ENCODE results near the gene PFKL. TPM values are rescaled to one million over a fixed set of nuclear protein-coding genes. Genes with fewer than 3 reads are reported as not detected.

PFKL gene
- total RNA-seq, 4 donors from 2014 or later: 68.5 to 103 (median 96.8) TPM

DNA sequence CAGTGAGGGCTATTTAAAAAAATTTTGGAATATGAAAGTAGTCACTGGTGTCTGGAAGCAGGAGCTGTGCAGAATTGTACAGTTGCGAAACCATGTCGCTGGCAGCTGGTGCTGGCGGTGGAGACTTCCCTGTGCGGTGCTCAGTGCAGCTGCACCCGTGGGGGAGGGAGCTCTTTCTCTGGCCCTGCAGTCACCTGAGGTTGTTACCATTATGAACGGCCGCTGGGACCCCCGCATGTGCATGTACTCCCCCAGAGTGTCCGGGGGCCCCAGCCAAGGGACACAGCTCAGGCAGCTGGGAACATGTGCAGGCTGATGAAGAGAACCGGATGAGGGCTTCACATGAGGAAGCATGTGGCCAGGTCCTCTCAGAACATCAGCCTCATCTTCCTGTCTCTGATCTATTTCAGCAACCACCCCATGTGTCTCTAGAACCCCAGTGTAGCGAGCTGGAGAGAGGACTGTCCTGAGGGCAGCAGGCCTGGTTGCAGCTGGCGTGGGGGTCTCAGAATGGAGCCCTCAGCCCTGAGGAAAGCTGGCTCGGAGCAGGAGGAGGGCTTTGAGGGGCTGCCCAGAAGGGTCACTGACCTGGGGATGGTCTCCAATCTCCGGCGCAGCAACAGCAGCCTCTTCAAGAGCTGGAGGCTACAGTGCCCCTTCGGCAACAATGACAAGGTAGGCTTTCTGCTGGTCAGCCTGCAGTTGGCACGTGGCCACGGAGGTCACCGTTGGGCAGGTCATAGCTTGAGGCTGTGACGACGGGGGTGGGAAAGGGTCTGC, 53.5 kb downstream of the PFKL start, which contains the start of gene TRPM2:
Gene TRPM2, plus strand, starts transcription at position 431 of the 780 bp plus-strand sequence. Its CDS starts 80 bp downstream, at position 511.
- WGBS, 2 donors: 37 to 67% methylated on average over 6 to 13 of the region's 21 CpGs
- DNase-seq: no peak
- TF ChIP-seq CTCF (IDR thresholded peaks at IDR 0.05): no peak
- no peak for TF ChIP-seq POLR2A (IDR thresholded peaks at IDR 0.05)

DNA sequence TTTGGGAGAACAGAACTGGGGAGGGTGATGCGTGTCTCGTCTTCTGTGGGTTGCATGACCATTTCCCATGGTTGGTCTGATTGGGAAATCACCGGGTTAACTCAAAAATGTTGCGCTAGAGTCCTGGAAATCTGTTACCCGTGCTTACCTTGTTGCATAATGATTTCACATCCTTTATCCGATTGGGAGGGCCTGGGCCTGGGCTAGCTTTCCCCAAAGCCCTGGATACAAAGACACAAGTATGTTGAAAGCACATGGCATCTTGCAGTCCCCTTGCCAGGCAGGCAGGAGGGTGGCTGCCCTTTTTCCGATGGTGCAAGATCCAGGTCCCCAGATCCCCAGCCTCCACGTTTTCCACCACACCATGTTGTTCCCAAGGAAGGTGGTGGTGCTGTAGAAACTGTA, 54.1 kb downstream of the PFKL start:
- no peak overlapping the region for H3K27ac ChIP-seq
- H3K4me1 ChIP-seq: no peaks in the 10 kb centered on the region
- DNase-seq: no peak
- peaks cover 4% of the 10 kb centered on the region for H3K27me3 ChIP-seq
- 67 to 85% methylated on average over 8 of the region's 8 CpGs for WGBS, 2 donors
- H3K9me3 ChIP-seq: no peaks in the 10 kb centered on the region
- no peak for TF ChIP-seq POLR2A (IDR thresholded peaks at IDR 0.05)
- TF ChIP-seq CTCF (IDR thresholded peaks at IDR 0.05): no peak
- intact Hi-C loops (cut with DNase I): no loop called here
- no peak overlapping the region for H3K4me3 ChIP-seq (replicated peaks in 1 of 3)
- no peaks in the 10 kb centered on the region for H3K36me3 ChIP-seq

More for the DNA sequence above, 53.5 kb downstream of the PFKL start, which contains the start of gene TRPM2:
- Histone ChIP-seq H3K27me3 (peaks cover 4% of the 10 kb centered on the region), H3K36me3 (no peaks in the 10 kb centered on the region), H3K4me3 (replicated peaks in 1 of 3) (no peak within 1 kb of the TSS), H3K4me1 (peaks cover 0 to 3% of the 10 kb centered on the region in 2 donors), H3K27ac (no peak within 1 kb of the TSS), H3K9me3 (no peaks in the 10 kb centered on the region)
- intact Hi-C loops (cut with DNase I): no loop called here

- 86 to 87% methylated on average over 19 to 23 of the region's 24 CpGs for WGBS, 2 donors
- no peak overlapping the region for H3K4me3 ChIP-seq (replicated peaks in 1 of 3)
- peaks cover 4% of the 10 kb centered on the region for H3K27me3 ChIP-seq
- H3K27ac ChIP-seq: no peak overlapping the region
- intact Hi-C loops (cut with DNase I): no loop called here
- no peak for TF ChIP-seq CTCF (IDR thresholded peaks at IDR 0.05)
- no peak for TF ChIP-seq POLR2A (IDR thresholded peaks at IDR 0.05)
- no peaks in the 10 kb centered on the region for H3K9me3 ChIP-seq
- no peak for DNase-seq
- no peaks in the 10 kb centered on the region for H3K4me1 ChIP-seq
- no peaks in the 10 kb centered on the region for H3K36me3 ChIP-seq
Measured at GRCh38 chr21:44354775-44355771, 55.2 kb downstream of the PFKL start.

- no peak overlapping the region for H3K27ac ChIP-seq
- WGBS, 2 donors: 79 to 93% methylated on average over 11 of the region's 11 CpGs
- intact Hi-C loops (cut with DNase I): no loop called here
- H3K9me3 ChIP-seq: no peaks in the 10 kb centered on the region
- H3K4me1 ChIP-seq: no peaks in the 10 kb centered on the region
- no peak for DNase-seq
- no peaks in the 10 kb centered on the region for H3K36me3 ChIP-seq
- peaks cover 1% of the 10 kb centered on the region for H3K27me3 ChIP-seq
- no peak overlapping the region for H3K4me3 ChIP-seq (replicated peaks in 1 of 3)
- no peak for TF ChIP-seq POLR2A (IDR thresholded peaks at IDR 0.05)
- TF ChIP-seq CTCF (IDR thresholded peaks at IDR 0.05): no peak
Measured at GRCh38 chr21:44356160-44356559, 56.3 kb downstream of the PFKL start.

Measured in thyroid gland (tissue), 4 donors.